Naive thymus-derived CD8-positive, alpha-beta T cell (primary cell): Measurements from ENCODE around the gene NCAPH2. TPM values are rescaled to one million over a fixed set of nuclear protein-coding genes. Genes with fewer than 3 reads are reported as not detected.

Experiments
- ATAC-seq, 2 donors: fragments of 150-1000 bp; cut with Tn5 transposase in 1 of 2; sonication (Bioruptor Pico), chemical (Tn5 transposase) in 1 of 2; 1 replicate in 1 of 2; 2 replicates in 1 of 2; pipeline ENCODE4 v1.10.0; 2021; ENCODE audit warnings: mild to moderate bottlenecking in 2 of 2, moderate library complexity in 2 of 2
- POLR2A ChIA-PET: fragments of 350-600 bp; sonication (Branson Sonifier 250); formaldehyde crosslinking; loops from one replicate; lab custom pipeline; 2021; ENCODE audit warnings: antibody characterized with exemption; lab: Charles Lee
- DNase-seq, 10 donors: peaks; one replicate each; pipeline versions ENCODE4 v3.0.0 to v3.0.0-alpha.2; 2020 to 2022
- H3K27ac Mint-ChIP-seq, 10 donors: one replicate each; pipeline ENCODE4 v1.8.0; 2020 to 2022; ENCODE audit warnings: mild to moderate bottlenecking in 10 of 10, mixed read lengths in 10 of 10, moderate library complexity in 4 of 10, inconsistent platforms in 1 of 10
- H3K27me3 Mint-ChIP-seq, 5 donors: one replicate each; pipeline ENCODE4 v1.8.0; 2021 to 2022; ENCODE audit warnings: mixed read lengths in 5 of 5
- H3K36me3 Mint-ChIP-seq, 3 donors: one replicate each; pipeline ENCODE4 v1.8.0; 2020 to 2022; ENCODE audit warnings: mixed read lengths in 3 of 3, mild to moderate bottlenecking in 2 of 3, inconsistent platforms in 1 of 3
- H3K4me1 Mint-ChIP-seq, 4 donors: one replicate each; pipeline ENCODE4 v1.8.0; 2021 to 2022; ENCODE audit warnings: mixed read lengths in 4 of 4
- H3K4me3 Mint-ChIP-seq, 10 donors: one replicate each; pipeline ENCODE4 v1.8.0; 2020 to 2022; ENCODE audit warnings: mild to moderate bottlenecking in 10 of 10, mixed read lengths in 10 of 10, moderate library complexity in 6 of 10, inconsistent platforms in 1 of 10
- H3K9me3 Mint-ChIP-seq, 9 donors: one replicate each; pipeline ENCODE4 v1.8.0; 2020 to 2022; ENCODE audit warnings: mixed read lengths in 9 of 9, mild to moderate bottlenecking in 3 of 9, inconsistent platforms in 1 of 9, moderate library complexity in 1 of 9
- polyA plus RNA-seq, 3 donors: library from polyadenylated mRNA; unstranded; fragments of 300-500 nt; fragmentation: Illumina TruSeq; gene quantifications; one replicate each; pipeline ENCODE4 v1.2.3, GENCODE V29; 2021
- total RNA-seq, 8 experiments: library from RNA in 2 of 8; stranded (reverse) in 2 of 8; gene quantifications; one replicate each; pipeline ENCODE4 v1.2.3 and lab custom pipeline; 2021 to 2026

The NCAPH2 gene
- total and polyA plus RNA-seq, 5 experiments from 2014 or later = 34.8 to 81.9 (median 41.5) TPM

GRCh38 chr22:50475652-50476002 is 32.4 kb upstream of the NCAPH2 start:
- Mint-ChIP-seq H3K27me3 (peaks cover 0 to 4% (median 0%) of the 10 kb centered on the region in 5 donors), H3K27ac (peak overlapping the region; percentile 58 to 87 (median 78)), H3K4me3 (peak overlapping the region; percentile 57 to 93 (median 70)), H3K9me3 (peaks cover 0 to 2% (median 0%) of the 10 kb centered on the region in 9 donors), H3K36me3 (peaks cover 0 to 5% (median 2%) of the 10 kb centered on the region in 3 donors), H3K4me1 (peaks cover 24 to 49% (median 46%) of the 10 kb centered on the region in 4 donors)
- POLR2A ChIA-PET = interaction anchor here (0.8 to 1.7 kb wide), 3 partner anchors 9 to 32 kb away, joined by 3 to 5 read pairs (median 4); partner anchors contain the start of genes LMF2 and NCAPH2
- DNase-seq (no peak), ATAC-seq (no peak)

GRCh38 chr22:50476868-50477267 is 31.2 kb upstream of the NCAPH2 start:
- Mint-ChIP-seq H3K4me1 (peaks cover 18 to 38% (median 34%) of the 10 kb centered on the region in 4 donors), H3K27me3 (peaks cover 0 to 4% (median 0%) of the 10 kb centered on the region in 5 donors), H3K9me3 (peaks cover 0 to 2% (median 0%) of the 10 kb centered on the region in 9 donors), H3K4me3 (peak overlapping the region; percentile 39 to 93 (median 64)), H3K27ac (peak overlapping the region in 8 of 10 donors; percentile 11 to 87 (median 68)), H3K36me3 (peaks cover 0 to 5% (median 2%) of the 10 kb centered on the region in 3 donors)
- DNase-seq (no peak), ATAC-seq (no peak)
- POLR2A ChIA-PET = interaction anchor here (0.5 to 3.0 kb wide), 2 partner anchors 9 to 121 kb away, joined by 3 to 15 read pairs; no protein-coding TSS in a partner anchor

GRCh38 chr22:50477923-50478322 is 30.1 kb upstream of the NCAPH2 start:
- ATAC-seq (no peak), DNase-seq (no peak)
- peaks cover 0 to 4% (median 0%) of the 10 kb centered on the region in 5 donors for H3K27me3 Mint-ChIP-seq
- H3K27ac Mint-ChIP-seq = peak overlapping the region in 2 of 10 donors; percentile 33 to 56
- POLR2A ChIA-PET = interaction anchor here (0.6 to 3.0 kb wide), 3 partner anchors 10 to 135 kb away, joined by 3 to 15 read pairs (median 3); no protein-coding TSS in a partner anchor
- peaks cover 0 to 2% (median 0%) of the 10 kb centered on the region in 9 donors for H3K9me3 Mint-ChIP-seq
- peaks cover 15 to 27% (median 23%) of the 10 kb centered on the region in 4 donors for H3K4me1 Mint-ChIP-seq
- peaks cover 0 to 5% (median 2%) of the 10 kb centered on the region in 3 donors for H3K36me3 Mint-ChIP-seq
- peak overlapping the region in 3 of 10 donors; percentile 1 to 51 (median 33) for H3K4me3 Mint-ChIP-seq

GRCh38 chr22:50479721-50480120 is 28.3 kb upstream of the NCAPH2 start:
- H3K4me1 Mint-ChIP-seq = peaks cover 4 to 13% (median 11%) of the 10 kb centered on the region in 4 donors
- DNase-seq (no peak), ATAC-seq (no peak)
- H3K36me3 Mint-ChIP-seq = no peaks in the 10 kb centered on the region
- POLR2A ChIA-PET = interaction anchor here (0.7 to 1.5 kb wide), 7 partner anchors 9 to 119 kb away, joined by 3 to 14 read pairs (median 3); partner anchors contain the start of genes LMF2 and NCAPH2
- H3K4me3 Mint-ChIP-seq = peak overlapping the region; percentile 57 to 76 (median 74)
- peaks cover 0 to 4% (median 0%) of the 10 kb centered on the region in 5 donors for H3K27me3 Mint-ChIP-seq
- peak overlapping the region in 5 of 10 donors; percentile 5 to 64 (median 33) for H3K27ac Mint-ChIP-seq
- H3K9me3 Mint-ChIP-seq = no peaks in the 10 kb centered on the region

- Mint-ChIP-seq H3K9me3 (no peaks in the 10 kb centered on the region), H3K27me3 (peaks cover 0 to 4% (median 0%) of the 10 kb centered on the region in 5 donors), H3K4me1 (peaks cover 6 to 17% (median 10%) of the 10 kb centered on the region in 4 donors), H3K27ac (peak overlapping the region in 1 of 10 donors; percentile 14), H3K4me3 (peak overlapping the region; percentile 63 to 75 (median 72)), H3K36me3 (no peaks in the 10 kb centered on the region)
- POLR2A ChIA-PET = interaction anchor here (0.8 to 4.3 kb wide), 5 partner anchors 12 to 26 kb away, joined by 3 to 29 read pairs (median 3); no protein-coding TSS in a partner anchor
- DNase-seq (no peak), ATAC-seq (no peak)
Observed at GRCh38 chr22:50481045-50481439, 27.0 kb upstream of the NCAPH2 start.

GRCh38 chr22:50481440-50482106 is 26.5 kb upstream of the NCAPH2 start, which contains the start of gene ADM2:
Gene ADM2, plus strand, starts transcription at chr22:50481543. Its CDS starts 305 bp downstream, at chr22:50481848.
- Mint-ChIP-seq H3K4me3 (peak within 1 kb of the TSS; percentile 65 to 83 (median 75)), H3K27me3 (peaks cover 0 to 4% (median 0%) of the 10 kb centered on the region in 5 donors), H3K4me1 (peaks cover 6 to 17% (median 11%) of the 10 kb centered on the region in 4 donors), H3K27ac (peak within 1 kb of the TSS in 7 of 10 donors; percentile 5 to 83 (median 58)), H3K9me3 (no peaks in the 10 kb centered on the region), H3K36me3 (no peaks in the 10 kb centered on the region)
- ATAC-seq (peak; percentile 87), DNase-seq (peak in 9 of 10 donors; percentile 44 to 78 (median 60))
- POLR2A ChIA-PET = interaction anchor here (0.8 to 4.3 kb wide), 4 partner anchors 12 to 25 kb away, joined by 3 to 29 read pairs (median 3); no protein-coding TSS in a partner anchor

GRCh38 chr22:50482107-50483074 is 25.6 kb upstream of the NCAPH2 start:
- Mint-ChIP-seq H3K9me3 (no peaks in the 10 kb centered on the region), H3K4me3 (peak overlapping the region; percentile 62 to 83 (median 74)), H3K27ac (peak overlapping the region in 2 of 10 donors; percentile 37 to 43), H3K36me3 (no peaks in the 10 kb centered on the region), H3K4me1 (peaks cover 6 to 17% (median 10%) of the 10 kb centered on the region in 4 donors), H3K27me3 (peaks cover 0 to 4% (median 0%) of the 10 kb centered on the region in 5 donors)
- DNase-seq = no peak
- no peak for ATAC-seq
- POLR2A ChIA-PET = interaction anchor here (0.6 to 4.3 kb wide), 5 partner anchors 9 to 107 kb away, joined by 3 to 29 read pairs (median 3); partner anchors contain the start of gene SCO2

- POLR2A ChIA-PET = interaction anchor here (0.6 to 4.3 kb wide), 3 partner anchors 10 to 108 kb away, joined by 3 to 29 read pairs (median 4); no protein-coding TSS in a partner anchor
- peak in 1 of 10 donors; percentile 48 for DNase-seq
- peak overlapping the region in 3 of 10 donors; percentile 22 to 40 (median 33) for H3K4me3 Mint-ChIP-seq
Observed at GRCh38 chr22:50483106-50483505, 24.9 kb upstream of the NCAPH2 start.

GRCh38 chr22:50483556-50483955 is 24.5 kb upstream of the NCAPH2 start:
- DNase-seq = peak in 1 of 10 donors; percentile 55
- Mint-ChIP-seq H3K4me1 (peaks cover 6 to 17% (median 10%) of the 10 kb centered on the region in 4 donors), H3K27ac (no peak overlapping the region), H3K36me3 (no peaks in the 10 kb centered on the region), H3K27me3 (peaks cover 0 to 4% (median 0%) of the 10 kb centered on the region in 5 donors), H3K4me3 (no peak overlapping the region), H3K9me3 (no peaks in the 10 kb centered on the region)
- ATAC-seq = no peak
- POLR2A ChIA-PET = interaction anchor here (0.6 to 4.3 kb wide), 3 partner anchors 10 to 108 kb away, joined by 3 to 29 read pairs (median 4); no protein-coding TSS in a partner anchor

More at GRCh38 chr22:50483106-50483505, 24.9 kb upstream of the NCAPH2 start:
- Mint-ChIP-seq H3K4me1 (peaks cover 6 to 17% (median 10%) of the 10 kb centered on the region in 4 donors), H3K27me3 (peaks cover 0 to 4% (median 0%) of the 10 kb centered on the region in 5 donors), H3K27ac (no peak overlapping the region), H3K9me3 (no peaks in the 10 kb centered on the region), H3K36me3 (no peaks in the 10 kb centered on the region)
- no peak for ATAC-seq

- H3K9me3 Mint-ChIP-seq = no peaks in the 10 kb centered on the region
- ATAC-seq = no peak
- peak in 1 of 10 donors; percentile 56 for DNase-seq
- peak overlapping the region in 3 of 10 donors; percentile 6 to 38 (median 8) for H3K27ac Mint-ChIP-seq
- peaks cover 0 to 4% (median 0%) of the 10 kb centered on the region in 5 donors for H3K27me3 Mint-ChIP-seq
- H3K4me1 Mint-ChIP-seq = peaks cover 6 to 17% (median 10%) of the 10 kb centered on the region in 4 donors
- POLR2A ChIA-PET = interaction anchor here (1.1 to 4.3 kb wide), 2 partner anchors 9 to 15 kb away, joined by 4 to 29 read pairs; partner anchors contain the start of gene SBF1
- H3K36me3 Mint-ChIP-seq = no peaks in the 10 kb centered on the region
- no peak overlapping the region for H3K4me3 Mint-ChIP-seq
Observed at GRCh38 chr22:50483977-50484853, 23.8 kb upstream of the NCAPH2 start.
